Activated CD8-positive, alpha-beta memory T cell treated with anti-CD3 and anti-CD28 coated beads for 4 hours (primary cell): ENCODE measurements around the gene PYGM.
A peak's percentile ranks its signal among the peaks of the same experiment; 100 is the strongest.

ENCODE experiments used
- DNase-seq, 2 donors: peaks; one replicate each; pipeline ENCODE4 v3.0.0-alpha.2; 2020; ENCODE audit warnings: low read depth in 2 of 2

The PYGM gene

DNA sequence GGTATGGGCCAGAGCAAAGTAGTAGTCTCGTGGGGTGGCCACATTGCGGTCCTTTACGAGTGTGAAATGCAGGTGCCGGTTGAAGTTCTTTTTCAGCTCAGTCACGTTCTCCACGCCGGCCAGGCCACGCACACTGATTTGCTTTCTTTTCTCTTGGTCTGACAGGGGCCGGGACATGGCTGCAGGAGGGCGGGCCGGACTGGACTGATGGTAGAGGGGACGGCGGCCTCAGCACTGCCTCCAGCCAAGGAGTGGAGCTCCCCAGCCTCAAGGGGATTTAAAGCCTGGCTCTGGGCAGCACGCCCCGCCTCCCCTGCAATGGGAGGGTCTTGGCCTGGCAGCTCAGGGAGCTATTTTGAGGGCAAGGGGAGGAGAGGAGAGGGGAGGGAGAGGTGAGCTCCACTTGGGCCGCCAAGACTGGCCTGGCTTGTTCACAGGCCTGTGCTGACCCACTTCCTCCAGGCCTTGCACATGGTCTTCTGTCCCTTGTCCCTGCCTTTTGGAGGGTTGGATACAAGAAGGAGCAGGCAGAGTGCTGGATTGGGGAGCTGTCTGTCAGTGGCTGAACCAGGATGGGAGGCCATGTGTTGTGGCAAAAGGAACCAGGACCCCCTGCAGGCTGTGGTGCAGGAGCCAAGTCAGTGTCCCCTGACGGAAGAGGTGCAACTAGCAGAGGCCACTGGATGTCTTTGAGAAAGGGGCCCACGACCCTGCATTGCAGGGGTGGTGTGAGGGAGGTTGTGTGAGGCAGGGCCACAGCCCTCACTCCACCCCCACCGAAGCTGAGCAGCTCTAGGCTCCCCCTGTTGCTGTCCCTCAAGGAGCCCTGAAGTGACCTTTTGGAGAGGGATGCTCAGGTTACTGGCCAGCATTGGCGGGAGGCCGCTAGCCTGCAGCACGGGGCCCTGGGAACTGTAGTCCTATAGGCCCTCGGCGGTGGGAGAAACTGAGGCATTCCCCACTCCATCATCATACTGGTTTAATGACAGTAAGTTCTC is at the start of gene PYGM:
PYGM (minus strand) TSS at position 253 of the 998 bp plus-strand sequence; CDS start at position 177, 76 bp downstream.
- no peak for DNase-seq

DNA sequence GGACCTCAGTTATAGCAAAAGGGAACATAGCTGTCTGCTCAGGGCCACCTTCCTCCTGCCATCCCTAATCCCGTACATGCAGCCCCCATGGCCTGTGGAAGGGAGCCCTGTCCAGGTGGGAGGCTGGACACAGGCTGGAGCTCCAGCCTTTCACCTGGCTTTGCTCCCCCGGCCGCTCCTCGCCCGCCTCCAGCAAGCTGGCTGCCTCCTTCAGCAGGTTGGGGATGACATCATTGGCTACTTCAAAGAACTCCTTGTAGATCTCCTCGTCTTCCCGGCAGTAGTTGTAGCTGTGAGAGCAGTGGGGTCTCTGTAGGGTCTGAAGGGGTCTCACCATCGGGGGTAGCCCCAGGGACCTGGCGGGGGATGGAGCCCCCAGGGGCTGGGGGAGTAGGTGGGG is 45.7 kb upstream of the PYGM start:
- DNase-seq = no peak

DNA sequence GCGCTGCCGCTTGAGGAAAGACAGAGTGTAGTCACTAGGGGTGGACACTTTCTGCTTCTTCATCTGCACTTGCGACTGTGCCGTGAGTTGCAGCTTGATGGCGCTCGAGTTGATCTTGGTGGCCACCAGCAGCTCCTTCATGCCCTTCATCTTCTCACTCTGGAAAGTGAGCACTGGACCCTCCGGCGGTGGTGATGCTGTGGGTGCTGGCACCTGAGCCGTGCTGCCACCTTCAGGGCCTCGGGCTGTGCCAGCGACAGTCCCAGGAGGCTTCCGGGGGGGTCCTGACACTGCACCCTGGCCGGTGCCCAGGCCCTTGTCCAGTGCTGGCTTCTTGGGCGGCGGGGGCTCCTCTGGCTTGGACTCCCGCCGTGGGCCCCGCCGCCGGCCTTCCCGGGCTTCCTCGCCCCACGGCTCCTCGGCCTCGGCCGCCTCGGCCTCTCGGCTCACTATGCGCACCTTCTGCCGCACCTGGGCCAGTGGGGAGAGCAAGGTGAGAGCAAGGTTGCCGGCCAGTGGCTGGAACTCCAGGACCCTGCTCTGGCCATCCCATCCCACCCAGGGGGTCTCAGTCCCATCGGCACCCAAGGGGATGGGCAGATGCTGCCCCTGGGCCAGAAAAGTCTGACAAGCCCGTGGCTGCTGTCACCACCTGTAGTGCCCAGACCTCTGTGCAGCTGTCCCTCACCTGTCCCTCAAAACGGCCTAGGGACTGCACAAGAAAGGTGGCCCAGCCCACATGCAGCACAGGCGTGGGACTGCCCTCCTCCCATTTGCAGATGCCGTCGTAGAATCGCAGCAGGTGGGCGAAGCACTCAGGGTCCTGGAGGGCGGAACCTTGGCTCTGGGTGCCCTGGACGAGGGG is 44.8 kb upstream of the PYGM start:
- no peak for DNase-seq

DNA sequence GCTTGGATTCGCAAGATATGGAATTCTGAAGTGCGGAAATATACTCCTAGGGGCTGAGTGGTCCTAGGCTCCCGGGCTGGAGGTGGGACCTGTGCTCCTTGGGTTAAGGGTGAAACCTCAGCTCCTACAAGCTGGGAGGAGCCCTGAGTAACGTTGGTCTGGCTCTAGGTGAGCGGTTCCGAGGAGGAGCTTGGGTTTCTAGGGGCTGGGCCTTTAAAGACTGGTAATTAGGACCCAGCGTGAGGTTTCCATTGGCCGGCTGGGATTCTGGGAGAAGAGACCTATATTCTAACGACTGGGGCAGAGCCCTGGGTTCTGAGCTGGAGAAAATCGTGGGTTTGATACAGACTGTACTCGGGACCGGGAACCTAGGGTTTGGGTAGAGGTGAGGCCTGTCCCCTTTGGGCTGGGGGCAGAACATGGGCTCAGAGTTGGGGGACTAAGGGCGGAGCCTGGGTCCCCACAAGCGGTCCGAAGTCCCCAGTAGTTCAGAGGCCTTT is 44.1 kb upstream of the PYGM start:
- no peak for DNase-seq

DNA sequence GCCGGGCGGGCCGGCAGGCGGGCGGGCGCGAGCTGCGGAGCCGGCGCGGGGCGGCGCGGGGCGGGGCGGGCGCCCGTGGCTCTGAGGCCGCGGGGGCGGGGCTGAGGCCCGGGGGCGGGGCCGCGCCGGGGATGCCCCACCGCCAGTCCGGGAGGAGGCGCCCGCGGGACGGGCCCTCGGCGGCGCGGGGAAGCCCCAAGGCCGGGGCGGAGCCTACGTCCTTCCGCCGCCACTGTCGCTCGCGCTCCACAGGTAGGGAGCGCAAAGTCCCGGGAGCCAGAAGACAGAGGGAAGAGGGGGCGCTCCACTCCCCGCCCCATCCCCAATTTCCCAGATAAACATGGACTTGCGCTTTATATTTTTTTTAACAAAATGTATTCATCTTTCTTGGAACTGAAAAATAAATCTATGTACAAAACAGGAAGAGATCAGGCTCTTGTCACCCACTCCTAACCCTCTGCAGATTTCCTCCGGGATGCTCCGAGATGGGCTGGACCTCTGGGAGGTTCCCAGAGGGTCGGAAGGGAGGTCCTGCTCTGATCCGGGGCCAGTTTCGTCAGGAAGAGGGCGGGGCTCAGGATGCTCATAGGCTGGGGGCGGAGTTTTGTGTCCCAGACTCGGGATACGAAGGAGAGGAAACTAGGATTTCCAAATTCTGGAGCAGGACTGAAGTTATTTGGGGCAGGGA is 43.5 kb upstream of the PYGM start, which contains the start of gene MAP4K2:
MAP4K2 (minus strand) TSS at position 57 of the 688 bp plus-strand sequence. CDS start 65 bp downstream, outside the sequence.
- peak; percentile 70 to 73 for DNase-seq

DNA sequence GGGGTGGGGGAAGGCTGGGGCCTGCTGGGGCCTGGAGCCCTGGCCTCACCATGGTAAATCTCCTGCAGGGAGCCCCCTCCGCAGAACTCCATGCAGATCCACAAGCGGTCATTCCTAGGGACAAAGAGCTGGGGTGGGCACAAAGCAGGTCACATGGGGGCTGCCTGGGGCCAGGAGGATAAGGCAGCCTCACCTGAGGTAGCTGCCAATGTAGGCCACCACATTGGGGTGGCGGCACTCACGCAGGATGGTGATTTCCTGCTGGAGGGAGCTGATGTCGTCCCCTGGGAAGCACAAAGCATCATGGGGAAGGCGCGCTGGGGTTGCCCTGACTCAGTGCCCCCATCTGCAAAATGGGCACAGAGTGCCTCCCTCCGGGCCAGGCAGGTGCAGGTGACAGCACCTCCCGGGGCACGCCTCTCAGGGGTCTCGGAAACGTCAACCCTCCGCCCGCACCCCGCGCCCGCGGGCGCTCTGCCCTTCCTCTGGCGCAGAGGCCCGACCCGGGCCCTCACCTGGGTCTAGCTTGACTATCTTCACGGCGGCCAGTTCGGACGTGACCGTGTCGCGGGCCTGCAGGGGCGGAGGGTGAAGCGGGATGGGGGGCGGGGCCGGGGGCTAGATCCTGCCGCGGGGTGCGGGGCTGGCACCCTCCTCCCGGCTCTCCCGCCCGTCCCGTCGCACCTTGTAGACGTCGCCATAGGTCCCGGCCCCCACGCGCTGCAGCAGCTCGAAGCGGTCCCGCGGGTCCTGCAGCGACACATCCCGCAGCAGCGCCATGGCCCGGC is 42.8 kb upstream of the PYGM start:
- DNase-seq = no peak

DNA sequence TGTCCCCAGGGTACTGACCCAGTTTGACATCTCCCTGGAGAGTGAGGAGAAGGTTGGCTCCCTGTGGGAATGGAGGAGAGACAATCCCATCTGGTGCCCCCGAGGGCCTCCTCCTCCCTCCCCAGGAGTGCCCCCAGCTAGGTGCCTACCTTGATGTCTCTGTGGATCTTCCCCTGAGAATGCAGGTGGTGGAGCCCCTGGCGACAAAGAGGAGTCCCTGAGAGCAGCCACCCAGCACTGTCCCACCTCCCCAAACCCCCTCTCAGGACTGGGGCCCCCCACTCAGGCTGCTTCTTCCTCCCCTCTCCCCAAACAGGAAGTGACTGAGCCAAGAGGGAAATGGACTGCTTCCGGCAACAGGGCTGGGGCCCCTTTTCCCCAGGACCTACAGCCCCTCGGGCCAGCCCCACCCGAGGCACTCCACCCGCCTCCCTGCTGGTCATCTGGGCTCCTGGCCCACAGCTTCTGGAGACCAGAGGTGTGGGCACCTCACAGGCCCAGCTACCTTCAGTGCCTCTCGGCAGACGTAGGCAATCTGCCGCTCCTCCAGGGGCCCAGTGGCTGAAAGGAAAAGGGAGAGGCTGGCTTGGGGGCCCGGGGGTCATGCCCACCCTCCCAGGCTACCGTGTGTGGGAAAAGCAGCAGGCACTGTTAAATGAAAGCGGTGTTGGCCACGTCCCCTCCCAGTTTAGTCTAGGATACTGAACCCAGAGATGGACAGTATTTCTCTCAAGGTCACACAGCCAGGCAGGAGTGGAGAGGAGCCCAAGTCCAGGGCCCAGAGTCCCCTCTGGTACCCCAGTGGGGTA is 42.0 kb upstream of the PYGM start:
- no peak for DNase-seq

DNA sequence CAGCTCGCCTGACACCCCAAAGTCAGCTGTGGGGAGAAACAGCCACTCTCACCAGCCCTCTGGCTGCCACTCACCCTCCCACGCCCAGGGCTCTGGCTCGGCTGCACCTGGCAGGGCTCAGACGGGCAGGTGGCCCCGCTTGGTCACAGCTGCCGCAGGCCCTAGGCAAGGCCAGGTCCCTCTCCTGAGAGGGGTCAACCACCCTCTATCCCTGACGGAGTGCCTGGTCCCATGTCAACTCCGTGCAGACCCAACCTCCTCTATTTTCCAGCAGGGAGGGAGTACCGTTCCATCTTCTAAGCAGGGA is 41.3 kb upstream of the PYGM start:
- DNase-seq = no peak

DNA sequence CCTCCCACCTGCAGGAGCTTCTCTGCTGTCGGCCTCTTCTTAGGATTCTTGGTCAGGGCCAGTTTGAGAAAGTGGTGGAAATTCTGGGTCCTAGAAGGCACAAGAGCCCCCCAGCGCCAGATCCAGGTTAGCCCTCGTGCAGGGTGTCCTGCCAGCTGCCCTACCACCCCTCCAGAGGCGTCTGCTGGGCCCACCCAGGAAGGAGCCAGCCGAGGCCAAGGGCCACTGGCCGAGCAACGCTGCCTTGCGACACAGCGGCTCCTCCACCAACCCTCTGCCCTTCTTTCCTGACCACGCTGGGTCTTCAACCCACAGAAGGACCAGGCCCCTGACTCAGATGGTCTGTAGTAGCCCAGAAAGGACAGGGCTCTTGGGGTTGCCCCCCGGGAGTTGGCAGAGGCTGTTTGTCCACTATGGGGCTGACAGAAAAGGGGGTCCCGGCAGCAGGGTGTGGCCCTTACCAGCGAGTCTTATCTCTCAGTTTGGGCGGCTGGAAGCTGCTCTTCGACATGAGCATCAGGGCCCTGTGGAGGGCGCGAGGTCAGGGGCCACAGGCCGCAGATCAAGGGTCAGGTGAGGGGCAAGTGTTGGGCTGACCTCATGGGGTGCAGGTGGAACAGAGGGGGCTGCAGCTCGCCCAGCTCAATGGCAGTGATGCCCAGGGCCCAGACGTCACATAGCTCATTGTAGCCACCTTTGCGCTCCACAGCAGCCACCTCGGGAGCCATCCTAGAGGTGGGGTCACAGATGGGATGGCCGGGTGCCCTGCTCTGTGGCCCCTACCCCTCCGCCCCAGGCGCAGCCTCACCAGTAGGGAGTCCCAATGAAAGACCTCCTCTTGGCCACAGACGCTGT is 40.8 kb upstream of the PYGM start:
- no peak for DNase-seq

DNA sequence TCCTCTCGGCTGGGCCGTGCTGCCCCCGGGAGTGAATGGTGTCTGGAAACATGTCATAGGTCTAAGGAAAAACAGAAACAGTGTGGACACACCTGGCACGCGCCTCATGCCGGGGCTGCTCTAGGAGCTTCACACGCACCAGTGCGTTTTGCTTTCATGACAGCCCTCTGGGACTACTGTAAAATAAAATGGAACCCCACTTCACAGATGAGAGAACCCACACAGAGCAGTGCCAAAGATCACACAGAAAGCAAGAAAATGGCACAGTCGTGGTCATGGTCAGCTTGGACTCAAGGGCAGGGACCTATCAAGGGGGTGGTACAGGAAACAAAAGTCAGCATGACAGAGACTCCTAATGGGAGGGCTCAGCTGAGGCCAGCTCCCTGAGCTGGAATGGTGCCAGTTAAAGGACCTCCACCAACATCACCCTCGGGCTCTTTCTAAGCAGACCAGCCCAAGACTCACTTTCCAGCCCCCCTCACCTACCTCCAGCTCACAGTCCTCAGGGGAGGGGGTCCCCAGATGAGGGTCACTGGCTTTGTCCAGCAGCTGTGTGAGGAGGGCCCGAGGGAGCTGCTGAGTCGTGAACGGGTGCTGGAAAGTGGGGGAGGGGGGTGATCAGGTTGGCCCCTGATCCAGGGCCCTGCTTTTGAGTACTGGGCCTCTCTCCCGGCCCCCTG is 40.0 kb upstream of the PYGM start:
- DNase-seq = no peak

DNA sequence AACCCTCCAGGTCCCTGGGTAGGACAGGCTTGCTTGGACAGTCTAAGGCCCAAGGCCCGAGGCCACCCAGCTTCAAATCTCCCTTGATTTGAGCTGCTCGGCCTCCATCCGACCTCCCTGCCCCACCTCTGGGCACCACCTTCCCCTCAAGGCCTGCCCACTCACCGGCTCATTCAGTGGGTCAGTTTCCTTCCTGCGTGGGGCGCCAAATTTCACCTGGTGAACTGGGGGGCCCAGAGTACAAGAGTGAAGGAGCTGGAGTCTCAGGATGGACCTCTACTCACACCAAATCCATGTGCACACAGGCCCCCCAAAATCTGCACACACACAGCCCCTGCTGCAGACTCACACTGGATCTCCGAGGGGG is 39.5 kb upstream of the PYGM start:
- no peak for DNase-seq

DNA sequence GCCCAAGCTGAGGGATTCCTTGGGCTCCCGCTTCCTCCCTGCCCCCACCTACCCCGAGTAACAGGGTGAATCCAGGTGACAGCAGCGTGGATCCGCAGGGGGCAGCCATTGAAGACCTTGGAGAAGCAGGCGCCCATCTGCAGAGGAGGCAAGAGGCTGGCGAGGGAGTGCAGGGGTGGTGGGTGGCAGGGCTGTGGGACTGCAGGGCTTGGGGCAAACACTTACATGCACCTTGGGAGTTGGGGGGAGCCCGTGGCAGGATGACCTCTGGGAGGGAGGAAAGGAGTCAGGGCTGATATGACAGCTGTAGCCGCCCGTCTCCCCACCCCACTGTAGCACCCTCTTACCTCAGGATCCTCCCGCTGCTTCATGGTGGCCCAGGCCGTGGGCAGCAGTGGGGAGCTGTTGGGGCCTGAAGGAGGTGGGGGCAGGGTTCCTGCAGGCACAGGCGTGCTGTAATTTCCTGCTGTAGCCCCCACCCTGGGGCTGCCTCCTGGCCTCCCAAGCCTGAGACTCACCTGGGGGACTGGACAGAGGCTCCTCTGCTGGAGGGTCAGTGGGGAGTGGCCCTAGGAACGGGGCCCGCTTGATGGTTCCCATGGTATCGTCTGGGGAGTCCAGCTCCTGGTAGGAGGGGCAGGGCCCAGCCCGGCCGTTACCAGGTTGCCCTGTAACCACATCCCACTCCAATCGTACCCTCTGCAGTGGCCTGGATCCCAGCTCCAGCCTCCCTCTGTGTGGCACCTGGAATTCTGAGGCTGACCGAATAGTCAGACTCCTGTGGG is 37.2 kb upstream of the PYGM start:
- DNase-seq = no peak

DNA sequence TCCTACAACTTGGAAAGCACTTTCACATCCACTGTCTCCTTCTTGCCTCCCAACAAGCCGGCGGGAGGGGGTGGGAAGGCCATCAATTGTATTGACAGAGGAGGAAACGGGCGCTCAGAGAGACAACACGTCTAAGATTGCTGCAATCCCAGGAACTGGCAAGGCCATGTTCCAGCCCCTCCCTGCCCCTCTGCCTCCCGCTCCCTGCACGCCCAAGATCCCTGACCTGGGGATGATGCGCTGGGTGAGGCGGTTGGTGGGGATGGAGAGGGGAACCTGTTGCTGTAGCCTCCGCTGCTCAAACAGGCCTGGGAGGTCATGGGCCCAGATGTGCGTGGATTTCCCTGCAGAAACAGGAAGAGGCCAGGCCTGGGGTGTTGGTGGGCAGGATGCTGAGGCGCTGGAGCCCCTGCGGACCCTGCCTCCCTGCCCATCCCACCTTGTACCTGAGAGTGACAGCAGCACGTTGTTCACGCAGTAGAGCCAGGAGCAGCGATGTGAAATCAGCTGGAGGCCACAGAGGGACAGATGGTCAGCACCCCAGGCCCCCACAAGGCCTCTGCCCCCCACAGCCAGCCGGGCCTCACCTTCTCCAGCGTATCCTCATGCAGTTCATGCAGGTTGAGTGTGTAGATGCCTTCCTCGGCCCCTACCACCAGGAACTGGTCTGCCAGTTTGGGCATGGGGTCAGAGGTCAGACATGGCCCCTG is 36.4 kb upstream of the PYGM start:
- DNase-seq = no peak

DNA sequence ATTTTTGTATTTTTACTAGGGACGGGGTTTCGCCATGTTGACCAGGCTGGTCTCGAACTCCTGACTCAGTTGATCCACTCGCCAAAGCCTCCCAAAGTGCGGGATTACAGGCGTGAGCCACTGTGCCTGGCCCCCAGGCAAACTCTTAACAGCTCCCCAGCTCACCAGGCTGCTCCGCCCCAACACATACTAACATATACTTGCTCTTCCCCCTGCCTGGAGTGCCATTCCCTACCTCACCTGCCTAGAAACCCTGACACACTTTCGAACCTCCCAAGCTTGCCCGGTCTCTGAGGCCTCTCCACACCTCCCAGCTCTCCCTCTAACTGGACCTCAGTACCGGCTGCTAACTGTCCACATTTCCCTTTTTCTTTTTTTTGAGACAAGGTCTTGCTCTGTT is 34.8 kb upstream of the PYGM start:
- no peak for DNase-seq

DNA sequence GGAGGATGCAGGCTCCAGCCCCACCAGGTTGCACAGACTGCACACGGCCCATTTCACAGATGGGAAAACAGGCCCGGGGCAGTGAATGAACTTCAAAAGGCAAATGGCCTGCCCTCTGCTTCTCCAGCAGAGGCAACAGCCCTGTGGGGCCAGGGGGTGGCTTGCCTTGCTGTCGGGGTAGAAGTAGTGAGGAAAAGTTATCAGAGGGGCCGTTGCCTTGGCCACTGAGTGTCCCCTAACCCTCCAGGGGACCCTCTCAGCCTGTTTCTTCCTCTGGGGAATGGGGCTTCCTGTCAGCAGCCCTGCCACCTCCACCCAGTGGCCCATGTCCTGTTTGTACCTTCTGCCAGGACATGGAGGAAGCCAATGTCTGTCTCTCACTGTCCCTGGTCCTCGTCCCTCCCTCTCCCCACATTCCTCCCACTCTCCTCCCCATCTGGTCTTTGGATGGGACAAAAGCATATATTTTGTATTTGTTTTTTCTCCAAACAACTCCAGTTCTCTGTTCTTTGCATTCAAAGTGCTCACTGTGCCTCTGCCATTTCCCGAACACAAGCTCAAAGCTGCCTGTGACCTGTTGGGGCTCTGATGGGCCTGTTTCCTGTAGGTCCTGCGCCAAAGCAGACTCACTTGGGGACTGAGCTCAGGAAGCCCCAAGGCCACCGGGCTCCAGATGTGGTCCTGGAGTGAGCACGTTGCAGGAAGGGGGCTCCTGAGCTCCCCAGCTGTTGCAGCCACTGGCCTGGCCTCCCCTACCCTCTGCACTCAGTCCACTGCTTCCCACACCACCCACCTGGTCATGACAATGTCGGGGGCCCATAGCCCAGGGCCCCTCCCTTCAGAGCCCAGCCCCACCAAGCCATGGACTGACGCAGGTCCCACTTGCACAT is 33.7 kb upstream of the PYGM start:
- no peak for DNase-seq

DNA sequence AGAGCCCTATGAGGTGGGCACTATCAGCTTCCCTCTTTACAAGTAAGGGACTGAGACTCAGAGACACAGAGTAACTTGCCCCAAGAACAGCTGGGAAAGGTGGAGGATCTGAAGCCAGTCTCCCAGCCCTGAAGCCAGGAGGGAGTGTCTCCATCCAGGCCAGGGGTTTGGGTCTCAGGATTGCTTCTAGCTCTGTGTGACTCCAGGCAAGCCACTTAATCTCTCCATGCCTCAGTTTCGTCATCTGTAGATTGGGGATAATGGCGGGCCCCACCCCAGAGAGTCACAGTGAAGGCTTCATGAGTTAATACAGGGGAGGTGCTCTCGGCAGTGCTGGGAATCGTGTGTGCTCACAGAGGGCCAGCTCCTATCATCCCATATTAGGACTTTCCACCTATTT is 32.7 kb upstream of the PYGM start:
- no peak for DNase-seq
